ENCODE measurements around the gene FNDC11.

FNDC11 gene

GRCh38 chr20:63541371-63541770 is 12.6 kb upstream of the FNDC11 start:
- no peak for DNase-seq

GRCh38 chr20:63542031-63542559 is 11.9 kb upstream of the FNDC11 start:
- no peak for DNase-seq

GRCh38 chr20:63542696-63543095 is 11.3 kb upstream of the FNDC11 start:
- DNase-seq, result no peak

- no peak for DNase-seq
Measured at GRCh38 chr20:63543131-63543530, 10.8 kb upstream of the FNDC11 start.

- no peak for DNase-seq
Measured at GRCh38 chr20:63543733-63544132, 10.2 kb upstream of the FNDC11 start.

- no peak for DNase-seq
Measured at GRCh38 chr20:63544241-63544957, 9.6 kb upstream of the FNDC11 start.

- DNase-seq, result no peak
Measured at GRCh38 chr20:63544958-63545516, 8.9 kb upstream of the FNDC11 start.

- no peak for DNase-seq
Measured at GRCh38 chr20:63545814-63546213, 8.1 kb upstream of the FNDC11 start.

GRCh38 chr20:63546256-63546955 is 7.6 kb upstream of the FNDC11 start:
- no peak for DNase-seq

- DNase-seq, result no peak
Measured at GRCh38 chr20:63546956-63547724, 6.8 kb upstream of the FNDC11 start.

GRCh38 chr20:63547725-63548480 is 6.1 kb upstream of the FNDC11 start, which contains the start of gene SRMS:
TSS of gene SRMS (minus strand) at chr20:63547749. CDS start at chr20:63547463, 286 bp downstream.
- no peak for DNase-seq

GRCh38 chr20:63548542-63548941 is 5.4 kb upstream of the FNDC11 start:
- no peak for DNase-seq

GRCh38 chr20:63549019-63549418 is 4.9 kb upstream of the FNDC11 start:
- no peak for DNase-seq

GRCh38 chr20:63549679-63550282 is 4.2 kb upstream of the FNDC11 start:
- DNase-seq, result no peak

GRCh38 chr20:63551068-63551467 is 2.9 kb upstream of the FNDC11 start:
- no peak for DNase-seq

- no peak for DNase-seq
Measured at GRCh38 chr20:63552481-63553249, 1.3 kb upstream of the FNDC11 start.

- DNase-seq, result no peak
Measured at GRCh38 chr20:63553251-63553932, 567 bp upstream of the FNDC11 start.

GRCh38 chr20:63554361-63555278 is 661 bp downstream of the FNDC11 start:
- DNase-seq, result no peak

- DNase-seq, result no peak
Measured at GRCh38 chr20:63555661-63556381, 1.9 kb downstream of the FNDC11 start.
